HL-60 (cell line): ENCODE measurements around the gene SMIM26.

ENCODE experiments used
- GABPA ChIP-seq: IDR thresholded peaks from 2 replicates; pipeline ENCODE4 v1.6.1; 2012; ENCODE audit warnings: low read depth
- POLR2AphosphoS5 ChIP-seq: IDR thresholded peaks from 2 replicates; pipeline ENCODE4 v1.6.1; 2012; ENCODE audit warnings: low read depth
- TF ChIP-seq, protein P1 (sequence below): IDR thresholded peaks from one replicate; pipeline ENCODE4 v1.5.1; 2011; ENCODE audit warnings: low read length, control low read depth, inconsistent platforms; ENCODE audit not compliant: insufficient read depth
- TF ChIP-seq, protein P2 (sequence below): IDR thresholded peaks from 2 replicates; pipeline ENCODE4 v1.6.1; 2012; ENCODE audit warnings: low read depth; ENCODE audit not compliant: insufficient replicate concordance

GRCh38 chr20:18543932-18544331, 23.3 kb upstream of the SMIM26 start:
- TF ChIP-seq, protein P1, sequence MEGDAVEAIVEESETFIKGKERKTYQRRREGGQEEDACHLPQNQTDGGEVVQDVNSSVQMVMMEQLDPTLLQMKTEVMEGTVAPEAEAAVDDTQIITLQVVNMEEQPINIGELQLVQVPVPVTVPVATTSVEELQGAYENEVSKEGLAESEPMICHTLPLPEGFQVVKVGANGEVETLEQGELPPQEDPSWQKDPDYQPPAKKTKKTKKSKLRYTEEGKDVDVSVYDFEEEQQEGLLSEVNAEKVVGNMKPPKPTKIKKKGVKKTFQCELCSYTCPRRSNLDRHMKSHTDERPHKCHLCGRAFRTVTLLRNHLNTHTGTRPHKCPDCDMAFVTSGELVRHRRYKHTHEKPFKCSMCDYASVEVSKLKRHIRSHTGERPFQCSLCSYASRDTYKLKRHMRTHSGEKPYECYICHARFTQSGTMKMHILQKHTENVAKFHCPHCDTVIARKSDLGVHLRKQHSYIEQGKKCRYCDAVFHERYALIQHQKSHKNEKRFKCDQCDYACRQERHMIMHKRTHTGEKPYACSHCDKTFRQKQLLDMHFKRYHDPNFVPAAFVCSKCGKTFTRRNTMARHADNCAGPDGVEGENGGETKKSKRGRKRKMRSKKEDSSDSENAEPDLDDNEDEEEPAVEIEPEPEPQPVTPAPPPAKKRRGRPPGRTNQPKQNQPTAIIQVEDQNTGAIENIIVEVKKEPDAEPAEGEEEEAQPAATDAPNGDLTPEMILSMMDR = no peak
- no peak for TF ChIP-seq POLR2AphosphoS5
- TF ChIP-seq, protein P2, sequence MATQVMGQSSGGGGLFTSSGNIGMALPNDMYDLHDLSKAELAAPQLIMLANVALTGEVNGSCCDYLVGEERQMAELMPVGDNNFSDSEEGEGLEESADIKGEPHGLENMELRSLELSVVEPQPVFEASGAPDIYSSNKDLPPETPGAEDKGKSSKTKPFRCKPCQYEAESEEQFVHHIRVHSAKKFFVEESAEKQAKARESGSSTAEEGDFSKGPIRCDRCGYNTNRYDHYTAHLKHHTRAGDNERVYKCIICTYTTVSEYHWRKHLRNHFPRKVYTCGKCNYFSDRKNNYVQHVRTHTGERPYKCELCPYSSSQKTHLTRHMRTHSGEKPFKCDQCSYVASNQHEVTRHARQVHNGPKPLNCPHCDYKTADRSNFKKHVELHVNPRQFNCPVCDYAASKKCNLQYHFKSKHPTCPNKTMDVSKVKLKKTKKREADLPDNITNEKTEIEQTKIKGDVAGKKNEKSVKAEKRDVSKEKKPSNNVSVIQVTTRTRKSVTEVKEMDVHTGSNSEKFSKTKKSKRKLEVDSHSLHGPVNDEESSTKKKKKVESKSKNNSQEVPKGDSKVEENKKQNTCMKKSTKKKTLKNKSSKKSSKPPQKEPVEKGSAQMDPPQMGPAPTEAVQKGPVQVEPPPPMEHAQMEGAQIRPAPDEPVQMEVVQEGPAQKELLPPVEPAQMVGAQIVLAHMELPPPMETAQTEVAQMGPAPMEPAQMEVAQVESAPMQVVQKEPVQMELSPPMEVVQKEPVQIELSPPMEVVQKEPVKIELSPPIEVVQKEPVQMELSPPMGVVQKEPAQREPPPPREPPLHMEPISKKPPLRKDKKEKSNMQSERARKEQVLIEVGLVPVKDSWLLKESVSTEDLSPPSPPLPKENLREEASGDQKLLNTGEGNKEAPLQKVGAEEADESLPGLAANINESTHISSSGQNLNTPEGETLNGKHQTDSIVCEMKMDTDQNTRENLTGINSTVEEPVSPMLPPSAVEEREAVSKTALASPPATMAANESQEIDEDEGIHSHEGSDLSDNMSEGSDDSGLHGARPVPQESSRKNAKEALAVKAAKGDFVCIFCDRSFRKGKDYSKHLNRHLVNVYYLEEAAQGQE = no peak
- no peak for TF ChIP-seq GABPA
